SK-N-SH (cell line): ENCODE measurements around the gene LRRC8C. TPM values are rescaled to one million over a fixed set of nuclear protein-coding genes. Genes with fewer than 3 reads are reported as not detected.

Experiments
- CTCF ChIA-PET: fragments of 300-600, 350-600 bp; formaldehyde crosslinking; extraction: SDS; loops from one replicate; lab custom pipeline; 2021; lab: Yijun Ruan, JAX
- POLR2A ChIA-PET: fragments of 350-600 bp; sonication (Branson Sonifier 250); formaldehyde crosslinking; extraction: SDS; loops from one replicate; lab custom pipeline; 2020; ENCODE audit warnings: antibody characterized with exemption, inconsistent platforms; lab: Yijun Ruan, JAX
- DNase-seq: peaks from one replicate; pipeline ENCODE4 v3.0.0; 2012
- H2AFZ ChIP-seq: fragments of 200-600 bp; sonication (generic); 2 replicates; pipeline ENCODE4 v1.8.1; 2016; ENCODE audit warnings: antibody characterized with exemption, mild to moderate bottlenecking, low read depth
- H3F3A ChIP-seq: fragments of 200-600 bp; sonication (generic); replicated peaks from 2 replicates; pipeline ENCODE3; 2016; ENCODE audit warnings: antibody characterized with exemption, mild to moderate bottlenecking; ENCODE audit not compliant: insufficient read depth
- H3K27ac ChIP-seq, 2 experiments: fragments of 200-500 bp in 1 of 2; fragments of 200-600 bp in 1 of 2; sonication (Bioruptor generic) in 1 of 2; sonication (generic), shearing (Covaris generic) in 1 of 2; 2 replicates each; pipeline versions ENCODE4 v1.5.1 to v1.6.1; 2014 to 2016; ENCODE audit warnings: low read depth in 2 of 2, inconsistent platforms in 1 of 2, low read length in 1 of 2, mild to moderate bottlenecking in 1 of 2, mixed read lengths in 1 of 2
- H3K27me3 ChIP-seq: fragments of 200-600 bp; sonication (generic), shearing (Covaris generic); 2 replicates; pipeline ENCODE4 v1.6.1; 2016; ENCODE audit warnings: mixed run types; ENCODE audit not compliant: insufficient read depth
- H3K36me3 ChIP-seq, 2 experiments: fragments of 200-500 bp in 1 of 2; fragments of 200-600 bp in 1 of 2; sonication (Bioruptor generic) in 1 of 2; sonication (generic) in 1 of 2; replicated peaks in 1 of 2; 2 replicates each; pipeline versions ENCODE3 to v1.5.1; 2014 to 2016; ENCODE audit warnings: low read length in 1 of 2, mild to moderate bottlenecking in 1 of 2; ENCODE audit not compliant: insufficient read depth in 2 of 2, control insufficient read depth in 1 of 2
- H3K4me1 ChIP-seq, 2 experiments: fragments of 200-500 bp in 1 of 2; fragments of 200-600 bp in 1 of 2; sonication (Bioruptor generic) in 1 of 2; sonication (generic), shearing (Covaris generic) in 1 of 2; 2 replicates each; pipeline versions ENCODE4 v1.5.1 to v1.6.1; 2014 to 2016; ENCODE audit warnings: low read depth in 1 of 2, low read length in 1 of 2, mixed run types in 1 of 2; ENCODE audit not compliant: insufficient read depth in 2 of 2, control insufficient read depth in 1 of 2
- H3K4me2 ChIP-seq: fragments of 200-600 bp; sonication (generic), shearing (Covaris generic); 2 replicates; pipeline ENCODE4 v1.6.1; 2017; ENCODE audit warnings: mixed run types
- H3K4me3 ChIP-seq, 2 experiments: fragments of 200-500 bp in 1 of 2; fragments of 200-600 bp in 1 of 2; sonication (Bioruptor generic) in 1 of 2; sonication (generic), shearing (Covaris generic) in 1 of 2; 2 replicates each; pipeline versions ENCODE4 v1.5.1 to v1.8.1; 2014 to 2016; ENCODE audit warnings: low read depth in 2 of 2, inconsistent platforms in 1 of 2, low read length in 1 of 2, mild to moderate bottlenecking in 1 of 2, mixed read lengths in 1 of 2, moderate library complexity in 1 of 2
- H3K79me2 ChIP-seq: fragments of 200-600 bp; sonication (generic); 2 replicates; pipeline ENCODE4 v1.8.1; 2017; ENCODE audit warnings: mild to moderate bottlenecking; ENCODE audit not compliant: insufficient read depth
- H3K9ac ChIP-seq: fragments of 200-600 bp; sonication (generic); 2 replicates; pipeline ENCODE4 v1.6.1; 2017; ENCODE audit warnings: mixed run types
- H3K9me2 ChIP-seq: fragments of 200-600 bp; sonication (generic); 2 replicates; pipeline ENCODE4 v1.6.1; 2017; ENCODE audit warnings: mixed run types
- H3K9me3 ChIP-seq: fragments of 200-600 bp; sonication (generic); 2 replicates; pipeline ENCODE4 v1.6.1; 2017; ENCODE audit warnings: mixed run types, mild to moderate bottlenecking, moderate library complexity
- H4K20me1 ChIP-seq: fragments of 200-600 bp; sonication (generic); 2 replicates; pipeline ENCODE4 v1.6.1; 2017; ENCODE audit warnings: mild to moderate bottlenecking, mixed run types; ENCODE audit not compliant: insufficient read depth
- EP300 ChIP-seq, 2 experiments: IDR thresholded peaks; 2 replicates each; pipeline versions ENCODE4 v1.4.0 to v1.6.1; 2012; ENCODE audit warnings: borderline replicate concordance in 1 of 2, low read depth in 1 of 2, low read length in 1 of 2
- EZH2phosphoT487 ChIP-seq: fragments of 200-600 bp; sonication (generic); IDR thresholded peaks from 2 replicates; pipeline ENCODE4 v1.6.1; 2017; ENCODE audit warnings: low read depth, mixed run types, mild to moderate bottlenecking, antibody characterized with exemption, moderate library complexity, borderline replicate concordance
- POLR2AphosphoS5 ChIP-seq: IDR thresholded peaks from 2 replicates; pipeline ENCODE4 v1.6.1; 2012; ENCODE audit warnings: low read depth, low read length
- RFX5 ChIP-seq: IDR thresholded peaks from 2 replicates; pipeline ENCODE4 v1.6.1; 2012; ENCODE audit warnings: mild to moderate bottlenecking, improper control_type of control experiment, low read length
- YY1 ChIP-seq: IDR thresholded peaks from 2 replicates; pipeline ENCODE4 v1.4.0; 2012; ENCODE audit warnings: low read depth, mild to moderate bottlenecking
- WGBS: methylation state at CpG from one replicate; pipeline ENCODE4 v1.1.6; 2017; ENCODE audit warnings: low lambda C conversion rate; 5-methylcytosine and 5-hydroxymethylcytosine counted together
- polyA plus RNA-seq, 3 experiments: library from polyadenylated mRNA; depleted of rRNA; stranded (reverse); fragments of >200 nt; gene quantifications; 2 replicates each; pipeline ENCODE4 v1.2.3, GENCODE V29; 2012
- TF ChIP-seq, protein P1 (sequence below): IDR thresholded peaks from 2 replicates; pipeline ENCODE4; 2012
- TF ChIP-seq, protein P2 (sequence below): IDR thresholded peaks from 2 replicates; pipeline ENCODE4 v1.4.0; 2012; ENCODE audit warnings: low read depth
- TF ChIP-seq, protein P3 (sequence below): IDR thresholded peaks from 2 replicates; pipeline ENCODE4 v1.4.0; 2012; ENCODE audit warnings: low read depth, borderline replicate concordance

The LRRC8C gene
- polyA plus RNA-seq, 1 of the 3 experiments (the other 2 are of a cell fraction) = 4.2 TPM

DNA sequence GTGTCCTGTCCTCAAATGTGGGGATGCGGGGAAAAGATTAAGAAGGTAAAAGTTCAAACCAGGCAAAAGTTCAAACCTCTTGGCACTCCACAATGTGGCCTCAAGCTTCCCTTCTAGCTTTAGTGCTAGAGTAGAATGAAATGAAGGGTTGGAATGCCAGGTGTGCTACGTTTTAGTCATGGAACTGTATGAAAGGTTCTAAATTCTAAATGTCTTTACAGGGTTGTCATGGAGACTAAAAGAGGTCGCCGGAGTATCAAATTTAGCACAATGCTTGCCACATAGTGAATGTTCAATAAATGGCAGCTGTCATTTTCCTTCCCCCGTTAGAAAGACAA is 130.7 kb downstream of the LRRC8C start:
- WGBS = 82% methylated on average over 5 of the region's 5 CpGs
- Histone ChIP-seq H3K4me2 (peak overlapping the region; percentile 88), H3F3A (no peaks in the 10 kb centered on the region), H3K4me1 (peaks cover 0 to 19% of the 10 kb centered on the region in 2 experiments; a peak in 1 of 4 replicates), H3K79me2 (no peaks in the 10 kb centered on the region), H3K9me3 (no peaks in the 10 kb centered on the region), H3K27me3 (no peaks in the 10 kb centered on the region), H3K36me3 (no peaks in the 10 kb centered on the region), H4K20me1 (no peaks in the 10 kb centered on the region), H3K4me3 (peak overlapping the region; percentile 52 to 60; a peak in 3 of 4 replicates), H2AFZ (peak overlapping the region; percentile 88; the same call in 1 of the 2 replicates), H3K9ac (no peak overlapping the region), H3K27ac (no peak overlapping the region), H3K9me2 (no peaks in the 10 kb centered on the region)
- ChIA-PET CTCF (interaction anchor here (0.8 to 16.7 kb wide), 44 partner anchors 8 to 292 kb away, joined by 3 to 265 read pairs (median 6); partner anchors contain the start of gene LRRC8C), POLR2A (interaction anchor here (1.7 to 2.4 kb wide), 2 partner anchors 66 to 131 kb away, joined by 5 to 20 read pairs; partner anchors contain the start of gene LRRC8C)
- TF ChIP-seq EP300 (IDR thresholded peaks at IDR 0.05; ENCODE audit: borderline replicate concordance in 1 of 2, low read depth in 1 of 2, low read length in 1 of 2) (no peak), RFX5 (no peak)
- TF ChIP-seq, protein P1, sequence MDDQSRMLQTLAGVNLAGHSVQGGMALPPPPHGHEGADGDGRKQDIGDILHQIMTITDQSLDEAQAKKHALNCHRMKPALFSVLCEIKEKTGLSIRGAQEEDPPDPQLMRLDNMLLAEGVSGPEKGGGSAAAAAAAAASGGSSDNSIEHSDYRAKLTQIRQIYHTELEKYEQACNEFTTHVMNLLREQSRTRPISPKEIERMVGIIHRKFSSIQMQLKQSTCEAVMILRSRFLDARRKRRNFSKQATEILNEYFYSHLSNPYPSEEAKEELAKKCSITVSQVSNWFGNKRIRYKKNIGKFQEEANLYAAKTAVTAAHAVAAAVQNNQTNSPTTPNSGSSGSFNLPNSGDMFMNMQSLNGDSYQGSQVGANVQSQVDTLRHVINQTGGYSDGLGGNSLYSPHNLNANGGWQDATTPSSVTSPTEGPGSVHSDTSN = no peak
- TF ChIP-seq, protein P2, sequence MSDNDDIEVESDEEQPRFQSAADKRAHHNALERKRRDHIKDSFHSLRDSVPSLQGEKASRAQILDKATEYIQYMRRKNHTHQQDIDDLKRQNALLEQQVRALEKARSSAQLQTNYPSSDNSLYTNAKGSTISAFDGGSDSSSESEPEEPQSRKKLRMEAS = no peak
- no peak for DNase-seq

DNA sequence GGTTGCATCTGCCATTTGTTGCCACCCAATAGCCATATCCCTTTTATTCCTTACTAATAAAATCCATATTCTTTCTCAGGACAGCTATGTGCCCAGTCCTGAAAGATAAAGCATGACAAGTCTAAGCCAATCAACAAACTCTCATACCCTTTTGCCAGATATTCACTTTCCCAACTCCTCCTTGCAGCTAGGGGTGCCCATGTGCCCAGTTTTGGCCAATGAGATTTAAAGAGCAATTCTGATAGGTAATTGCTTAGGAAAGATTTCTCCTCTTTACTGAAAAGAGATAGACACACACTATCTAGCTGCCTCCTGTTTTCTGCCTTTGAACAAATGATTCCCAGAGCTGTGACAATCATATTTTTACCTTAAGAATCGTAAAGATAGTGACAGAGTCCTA is 132.9 kb downstream of the LRRC8C start:
- H3K9me2 ChIP-seq = no peaks in the 10 kb centered on the region
- H3K27me3 ChIP-seq = no peaks in the 10 kb centered on the region
- ChIA-PET CTCF (interaction anchor here (0.9 to 16.7 kb wide), 6 partner anchors 9 to 282 kb away, joined by 3 to 265 read pairs (median 4); partner anchors contain the start of gene LRRC8C), POLR2A (no interaction called here)
- no peak overlapping the region for H2AFZ ChIP-seq
- H3K9me3 ChIP-seq = no peaks in the 10 kb centered on the region
- TF ChIP-seq, protein P3, sequence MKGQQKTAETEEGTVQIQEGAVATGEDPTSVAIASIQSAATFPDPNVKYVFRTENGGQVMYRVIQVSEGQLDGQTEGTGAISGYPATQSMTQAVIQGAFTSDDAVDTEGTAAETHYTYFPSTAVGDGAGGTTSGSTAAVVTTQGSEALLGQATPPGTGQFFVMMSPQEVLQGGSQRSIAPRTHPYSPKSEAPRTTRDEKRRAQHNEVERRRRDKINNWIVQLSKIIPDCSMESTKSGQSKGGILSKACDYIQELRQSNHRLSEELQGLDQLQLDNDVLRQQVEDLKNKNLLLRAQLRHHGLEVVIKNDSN = 0 out of 2 replicates have a peak, but pooled peaks have one; percentile 31
- TF ChIP-seq POLR2AphosphoS5 (no peak), YY1 (no peak), EZH2phosphoT487 (no peak)
- TF ChIP-seq, protein P1 = no peak
- 38% methylated on average over 1 of the region's 1 CpG for WGBS
- no peak overlapping the region for H3K9ac ChIP-seq
- H4K20me1 ChIP-seq = no peaks in the 10 kb centered on the region
- H3K4me2 ChIP-seq = no peak overlapping the region
- no peak overlapping the region for H3K4me3 ChIP-seq
- no peaks in the 10 kb centered on the region for H3K36me3 ChIP-seq
- no peaks in the 10 kb centered on the region for H3K79me2 ChIP-seq
- no peaks in the 10 kb centered on the region for H3F3A ChIP-seq
- no peak for DNase-seq
- no peak overlapping the region for H3K27ac ChIP-seq
- peaks cover 0 to 21% of the 10 kb centered on the region in 2 experiments; a peak in 1 of 4 replicates for H3K4me1 ChIP-seq
